Caco-2 (cell line): ENCODE measurements around the gene C12orf50. TPM values are rescaled to one million over a fixed set of nuclear protein-coding genes. Genes with fewer than 3 reads are reported as not detected.
"Not testable (repeated sequence)": the region's sequence is repeated elsewhere in the genome, so short reads cannot be mapped to it uniquely, and the experiment has no call there.

Experiments used
- BruUV-seq: library from RNA; stranded (reverse); fragments of 400-500 nt; replicated peaks from 2 replicates; lab custom pipeline; 2021; lab: Mats Ljungman, UMichigan
- CTCF ChIA-PET: fragments of 300-600 bp; sonication (Branson Sonifier 250); formaldehyde crosslinking; loops from one replicate; lab custom pipeline; 2022; ENCODE audit warnings: antibody characterized with exemption; lab: Charles Lee
- POLR2A ChIA-PET: fragments of 300-600 bp; sonication (Branson Sonifier 250); formaldehyde crosslinking; loops from one replicate; lab custom pipeline; 2022; ENCODE audit warnings: antibody characterized with exemption; lab: Charles Lee
- DNase-seq, 2 experiments: peaks; one replicate each; pipeline versions ENCODE4 v3.0.0 to v3.0.0-alpha.2; 2020 to 2022
- H3K27me3 ChIP-seq: replicated peaks from 2 replicates; pipeline ENCODE4 v1.6.0; 2011; ENCODE audit warnings: low read length; ENCODE audit not compliant: control insufficient read depth, insufficient read depth
- H3K36me3 ChIP-seq: 2 replicates; pipeline ENCODE4 v1.5.1; 2011; ENCODE audit warnings: low read length; ENCODE audit not compliant: control insufficient read depth, insufficient read depth
- H3K4me1 ChIP-seq: fragments of 250-450 bp; sonication (Bioruptor Pico); 2 replicates; pipeline ENCODE4 v1.5.1; 2020; ENCODE audit warnings: mild to moderate bottlenecking
- H3K4me3 ChIP-seq: 2 replicates; pipeline ENCODE4 v1.5.1; 2011; ENCODE audit warnings: low read depth, mild to moderate bottlenecking, control low read depth, low read length
- H3K9me3 ChIP-seq: fragments of 250-450 bp; sonication (Bioruptor Pico); 2 replicates; pipeline ENCODE4 v1.5.1; 2020; ENCODE audit warnings: mild to moderate bottlenecking, moderate library complexity
- H3K27ac Mint-ChIP-seq: one replicate; pipeline ENCODE4 v1.8.0; 2022; ENCODE audit warnings: mixed read lengths; ENCODE audit not compliant: unreplicated experiment
- H3K27me3 Mint-ChIP-seq: one replicate; pipeline ENCODE4 v1.8.0; 2022; ENCODE audit warnings: mixed read lengths; ENCODE audit not compliant: insufficient read depth, unreplicated experiment
- H3K36me3 Mint-ChIP-seq: one replicate; pipeline ENCODE4 v1.8.0; 2022; ENCODE audit warnings: mild to moderate bottlenecking, mixed read lengths; ENCODE audit not compliant: insufficient read depth, unreplicated experiment
- H3K4me1 Mint-ChIP-seq: one replicate; pipeline ENCODE4 v1.8.0; 2022; ENCODE audit warnings: low read depth, mixed read lengths; ENCODE audit not compliant: unreplicated experiment
- H3K4me3 Mint-ChIP-seq: one replicate; pipeline ENCODE4 v1.8.0; 2022; ENCODE audit warnings: mild to moderate bottlenecking, moderate library complexity, mixed read lengths; ENCODE audit not compliant: unreplicated experiment
- H3K9me3 Mint-ChIP-seq: one replicate; pipeline ENCODE4 v1.8.0; 2022; ENCODE audit warnings: mixed read lengths; ENCODE audit not compliant: unreplicated experiment
- intact Hi-C: fragments of 100-400 bp; cut with micrococcal nuclease; formaldehyde crosslinking; loops from one replicate; pipeline ENCODE4 v1.10.0; 2022; ENCODE audit not compliant: unreplicated experiment
- total RNA-seq: library from RNA; stranded (reverse); gene quantifications from 2 replicates; pipeline ENCODE4 v1.2.3, GENCODE V29; 2022
- TF ChIP-seq, protein P1 (sequence below), 2 experiments: fragments of 200-600 bp in 1 of 2; IDR thresholded peaks; 1 replicate in 1 of 2; 2 replicates in 1 of 2; pipeline versions ENCODE4 v1.5.1 to v1.8.0; 2011 to 2022; ENCODE audit warnings: antibody characterized with exemption in 1 of 2, control low read depth in 1 of 2, inconsistent platforms in 1 of 2, low read depth in 1 of 2, low read length in 1 of 2, mild to moderate bottlenecking in 1 of 2, moderate library complexity in 1 of 2; ENCODE audit not compliant: insufficient read depth in 1 of 2, severe bottlenecking in 1 of 2, unreplicated experiment in 1 of 2

Gene C12orf50
- total RNA-seq, 1 experiment from 2014 or later, result not detected

DNA sequence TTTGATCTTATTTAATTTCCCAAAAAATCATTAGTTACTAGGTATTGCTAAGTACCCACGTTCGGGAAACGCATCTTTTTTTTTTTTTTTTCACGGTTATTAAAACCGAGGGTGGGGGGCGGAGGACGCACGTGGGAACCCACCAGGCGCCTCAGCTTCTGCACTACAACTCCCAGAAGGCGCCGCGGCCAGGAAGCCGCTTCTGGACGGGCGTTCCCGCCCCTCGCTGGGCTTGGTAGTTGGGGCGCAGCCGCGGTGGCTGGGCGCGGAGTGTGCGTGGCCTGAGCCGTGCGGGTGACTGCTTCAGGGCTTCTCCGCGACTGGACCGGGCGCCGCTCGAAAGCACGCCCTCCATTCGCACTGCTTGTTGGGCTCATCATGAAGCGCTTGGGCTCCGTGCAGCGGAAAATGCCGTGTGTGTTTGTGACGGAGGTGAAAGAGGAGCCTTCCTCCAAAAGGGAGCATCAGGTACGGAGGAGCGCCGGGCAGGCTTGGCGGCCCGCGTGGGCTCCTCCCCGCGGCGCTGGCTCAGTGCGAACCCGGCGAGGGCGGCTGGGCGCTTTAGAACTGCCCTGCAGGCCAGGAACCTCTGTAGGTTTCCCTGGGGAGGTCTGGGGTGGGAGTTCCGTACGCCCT lies 6.2 kb upstream of the C12orf50 start:
- intact Hi-C loops, result no loop called here
- ChIA-PET POLR2A (interaction anchor here (0.6 to 0.7 kb wide), 2 partner anchors 30 to 446 kb away, joined by 3 read pairs; no protein-coding TSS in a partner anchor), CTCF (no interaction called here)
- TF ChIP-seq, protein P1, sequence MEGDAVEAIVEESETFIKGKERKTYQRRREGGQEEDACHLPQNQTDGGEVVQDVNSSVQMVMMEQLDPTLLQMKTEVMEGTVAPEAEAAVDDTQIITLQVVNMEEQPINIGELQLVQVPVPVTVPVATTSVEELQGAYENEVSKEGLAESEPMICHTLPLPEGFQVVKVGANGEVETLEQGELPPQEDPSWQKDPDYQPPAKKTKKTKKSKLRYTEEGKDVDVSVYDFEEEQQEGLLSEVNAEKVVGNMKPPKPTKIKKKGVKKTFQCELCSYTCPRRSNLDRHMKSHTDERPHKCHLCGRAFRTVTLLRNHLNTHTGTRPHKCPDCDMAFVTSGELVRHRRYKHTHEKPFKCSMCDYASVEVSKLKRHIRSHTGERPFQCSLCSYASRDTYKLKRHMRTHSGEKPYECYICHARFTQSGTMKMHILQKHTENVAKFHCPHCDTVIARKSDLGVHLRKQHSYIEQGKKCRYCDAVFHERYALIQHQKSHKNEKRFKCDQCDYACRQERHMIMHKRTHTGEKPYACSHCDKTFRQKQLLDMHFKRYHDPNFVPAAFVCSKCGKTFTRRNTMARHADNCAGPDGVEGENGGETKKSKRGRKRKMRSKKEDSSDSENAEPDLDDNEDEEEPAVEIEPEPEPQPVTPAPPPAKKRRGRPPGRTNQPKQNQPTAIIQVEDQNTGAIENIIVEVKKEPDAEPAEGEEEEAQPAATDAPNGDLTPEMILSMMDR (IDR thresholded peaks at IDR 0.05; ENCODE audit: insufficient read depth in 1 of 2, low read depth in 1 of 2, low read length in 1 of 2, severe bottlenecking in 1 of 2, unreplicated experiment in 1 of 2), result no peak
- Histone ChIP-seq H3K9me3 (no peaks in the 10 kb centered on the region; the same call in 1 of the 2 replicates), H3K4me3 (peak overlapping the region; percentile 90), H3K36me3 (no peaks in the 10 kb centered on the region), H3K27me3 (no peaks in the 10 kb centered on the region), H3K4me1 (0 out of 2 replicates have a peak, but pooled peaks cover 12% of the 10 kb centered on the region)
- Mint-ChIP-seq H3K4me3 (peak overlapping the region; percentile 89), H3K4me1 (peaks cover 9% of the 10 kb centered on the region), H3K36me3 (peaks cover 12% of the 10 kb centered on the region), H3K27ac (peak overlapping the region; percentile 70), H3K27me3 (no peaks in the 10 kb centered on the region), H3K9me3 (peaks cover 9% of the 10 kb centered on the region)
- DNase-seq, result peak; percentile 87 to 89
- no TSS peak for BruUV-seq

DNA sequence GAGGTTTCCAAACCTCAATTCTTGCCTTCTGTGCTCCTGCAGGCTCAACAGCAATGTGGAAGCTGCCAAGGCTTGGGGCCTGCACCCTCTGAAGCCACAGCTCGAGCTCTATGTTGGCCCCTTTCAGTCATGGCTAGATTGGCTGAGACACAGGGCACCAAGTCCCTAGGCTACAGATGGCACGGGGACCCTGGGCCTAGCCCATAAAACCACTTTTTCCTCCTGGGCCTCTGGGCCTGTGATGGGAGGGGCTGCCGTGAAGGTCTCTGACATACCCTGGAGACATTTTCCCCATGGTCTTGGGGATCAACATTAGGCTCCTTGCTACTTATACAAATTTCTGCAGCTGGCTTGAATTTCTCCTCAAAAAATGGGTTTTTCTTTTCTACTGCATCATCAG lies 2.0 kb upstream of the C12orf50 start:
- CTCF ChIA-PET, H3K36me3 ChIP-seq, H3K27me3 Mint-ChIP-seq, H3K4me3 Mint-ChIP-seq, POLR2A ChIA-PET, H3K9me3 ChIP-seq, H3K4me3 ChIP-seq, DNase-seq, H3K27ac Mint-ChIP-seq, intact Hi-C loops, BruUV-seq, H3K4me1 ChIP-seq, H3K9me3 Mint-ChIP-seq, H3K4me1 Mint-ChIP-seq, H3K36me3 Mint-ChIP-seq, H3K27me3 ChIP-seq: not testable (repeated sequence)

DNA sequence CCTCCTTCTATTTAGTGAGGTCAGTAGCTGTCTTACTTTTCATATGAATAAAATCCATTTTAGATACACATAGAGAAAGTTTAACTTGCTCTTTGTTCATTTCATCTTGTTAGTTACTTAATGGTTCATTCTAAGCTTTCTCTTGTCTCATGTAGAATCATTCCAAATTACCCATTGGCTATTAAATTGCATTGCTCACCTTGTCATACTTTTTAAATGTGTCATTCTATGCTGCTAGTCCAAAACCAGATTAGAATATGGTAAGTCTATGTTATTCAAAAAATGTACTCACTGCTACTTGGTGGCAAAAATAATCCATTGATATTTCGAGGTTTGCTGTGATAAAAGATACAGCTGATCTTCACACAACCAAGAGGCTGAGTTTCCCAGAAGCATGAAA lies 3.0 kb downstream of the C12orf50 start:
- Mint-ChIP-seq H3K4me3 (no peak overlapping the region), H3K27me3 (peaks cover 10% of the 10 kb centered on the region), H3K9me3 (peaks cover under 1% of the 10 kb centered on the region), H3K36me3 (no peaks in the 10 kb centered on the region), H3K4me1 (no peaks in the 10 kb centered on the region), H3K27ac (no peak overlapping the region)
- no peak for DNase-seq
- POLR2A ChIA-PET, result no interaction called here
- no peaks in the 10 kb centered on the region for H3K27me3 ChIP-seq
- no peak overlapping the region for H3K4me3 ChIP-seq
- H3K36me3 ChIP-seq, result no peaks in the 10 kb centered on the region
- no peaks in the 10 kb centered on the region for H3K9me3 ChIP-seq
- intact Hi-C loops, result no loop called here
- no TSS peak for BruUV-seq
- CTCF ChIA-PET, result no interaction called here
- TF ChIP-seq, protein P1 (IDR thresholded peaks at IDR 0.05; ENCODE audit: insufficient read depth in 1 of 2, low read depth in 1 of 2, low read length in 1 of 2, severe bottlenecking in 1 of 2, unreplicated experiment in 1 of 2), result no peak
- H3K4me1 ChIP-seq, result no peaks in the 10 kb centered on the region
